ENCODE measurements around the gene STPG4. TPM values are rescaled to one million over a fixed set of nuclear protein-coding genes. Genes with fewer than 3 reads are reported as not detected.
A peak's percentile ranks its signal among the peaks of the same experiment; 100 is the strongest.

STPG4 gene
- total RNA-seq, 1 donor from 2014 or later = under 0.01 TPM

GRCh38 chr2:47040651-47041050, 114.5 kb downstream of the STPG4 start:
- peaks cover 7% of the 10 kb centered on the region for H3K36me3 ChIP-seq (ENCODE audit: control insufficient read depth, insufficient read depth, low read length)
- no peaks in the 10 kb centered on the region for H3K27me3 ChIP-seq (ENCODE audit: control insufficient read depth, insufficient read depth, low read length)
- no peak for TF ChIP-seq CTCF (IDR thresholded peaks at IDR 0.05; ENCODE audit: insufficient read depth, low read length, severe bottlenecking)
- peak; percentile 28 for FAIRE-seq
- no peak overlapping the region for H3K4me3 ChIP-seq (ENCODE audit: low read depth, low read length)
- DNase-seq (ENCODE audit: low read depth) = no peak

GRCh38 chr2:47039913-47040562, 115.1 kb downstream of the STPG4 start:
- no peak for TF ChIP-seq CTCF (IDR thresholded peaks at IDR 0.05; ENCODE audit: insufficient read depth, low read length, severe bottlenecking)
- Histone ChIP-seq H3K36me3 (ENCODE audit: control insufficient read depth, insufficient read depth, low read length) (peaks cover 2% of the 10 kb centered on the region), H3K4me3 (ENCODE audit: low read depth, low read length) (no peak overlapping the region), H3K27me3 (ENCODE audit: control insufficient read depth, insufficient read depth, low read length) (no peaks in the 10 kb centered on the region)
- DNase-seq (ENCODE audit: low read depth) = no peak
- no peak for FAIRE-seq

GRCh38 chr2:47039489-47039870, 115.6 kb downstream of the STPG4 start:
- DNase-seq (ENCODE audit: low read depth) (no peak), FAIRE-seq (no peak)
- H3K4me3 ChIP-seq (ENCODE audit: low read depth, low read length) = no peak overlapping the region
- no peaks in the 10 kb centered on the region for H3K27me3 ChIP-seq (ENCODE audit: control insufficient read depth, insufficient read depth, low read length)
- TF ChIP-seq CTCF (IDR thresholded peaks at IDR 0.05; ENCODE audit: insufficient read depth, low read length, severe bottlenecking) = no peak
- H3K36me3 ChIP-seq (ENCODE audit: control insufficient read depth, insufficient read depth, low read length) = peaks cover 2% of the 10 kb centered on the region

GRCh38 chr2:47038656-47039488, 116.2 kb downstream of the STPG4 start:
- Histone ChIP-seq H3K4me3 (ENCODE audit: low read depth, low read length) (no peak overlapping the region), H3K36me3 (ENCODE audit: control insufficient read depth, insufficient read depth, low read length) (peaks cover 2% of the 10 kb centered on the region), H3K27me3 (ENCODE audit: control insufficient read depth, insufficient read depth, low read length) (no peaks in the 10 kb centered on the region)
- no peak for TF ChIP-seq CTCF (IDR thresholded peaks at IDR 0.05; ENCODE audit: insufficient read depth, low read length, severe bottlenecking)
- no peak for FAIRE-seq
- peak; percentile 64 for DNase-seq (ENCODE audit: low read depth)

GRCh38 chr2:47037678-47038077, 117.4 kb downstream of the STPG4 start:
- Histone ChIP-seq H3K36me3 (ENCODE audit: control insufficient read depth, insufficient read depth, low read length) (peaks cover 1% of the 10 kb centered on the region), H3K4me3 (ENCODE audit: low read depth, low read length) (no peak overlapping the region), H3K27me3 (ENCODE audit: control insufficient read depth, insufficient read depth, low read length) (no peaks in the 10 kb centered on the region)
- DNase-seq (ENCODE audit: low read depth) = no peak
- no peak for TF ChIP-seq CTCF (IDR thresholded peaks at IDR 0.05; ENCODE audit: insufficient read depth, low read length, severe bottlenecking)
- FAIRE-seq = no peak

Other genes starting within 250 kb of the STPG4 start
- gene MCFD2, start 239.5 kb downstream of the STPG4 start, total RNA-seq = 71.9 and 105 TPM in 2 replicates
- 12.3 and 16.1 TPM in 2 replicates for gene TTC7A, start 214.1 kb downstream of the STPG4 start, total RNA-seq
- gene CALM2, start 21.2 kb upstream of the STPG4 start, total RNA-seq = 542 and 567 TPM in 2 replicates
- 30.5 and 46.9 TPM in 2 replicates for gene EPCAM, start 214.0 kb upstream of the STPG4 start, total RNA-seq
- 7.3 and 10.0 TPM in 2 replicates for gene MSH2, start 247.8 kb upstream of the STPG4 start, total RNA-seq

All from bronchial epithelial cell (primary cell).